Nephron (organoid): Measurements from ENCODE around the gene HS6ST3.

Experiments
- H3K27ac Mint-ChIP-seq, 3 experiments: 2 replicates each; pipeline ENCODE4 v1.8.0; 2020; ENCODE audit warnings: mixed read lengths in 3 of 3, mild to moderate bottlenecking in 2 of 3, moderate library complexity in 1 of 3
- H3K27me3 Mint-ChIP-seq: 2 replicates; pipeline ENCODE4 v1.8.0; 2021; ENCODE audit warnings: low read depth, mild to moderate bottlenecking, moderate library complexity, mixed read lengths
- H3K36me3 Mint-ChIP-seq: 2 replicates; pipeline ENCODE4 v1.8.0; 2020; ENCODE audit warnings: low read depth, mixed read lengths
- H3K4me1 Mint-ChIP-seq: 2 replicates; pipeline ENCODE4 v1.8.0; 2020; ENCODE audit warnings: mixed read lengths
- H3K4me3 Mint-ChIP-seq, 3 experiments: 2 replicates each; pipeline ENCODE4 v1.8.0; 2020; ENCODE audit warnings: mild to moderate bottlenecking in 3 of 3, mixed read lengths in 3 of 3, moderate library complexity in 2 of 3
- H3K9me3 Mint-ChIP-seq: 2 replicates; pipeline ENCODE4 v1.8.0; 2020; ENCODE audit warnings: mixed read lengths
- CTCF ChIP-seq, 3 experiments: fragments of 200-600 bp; sonication (generic); IDR thresholded peaks; one replicate each; pipeline ENCODE4 v1.5.0; 2021; ENCODE audit warnings: antibody characterized with exemption in 3 of 3; ENCODE audit not compliant: unreplicated experiment in 3 of 3

Gene HS6ST3

DNA sequence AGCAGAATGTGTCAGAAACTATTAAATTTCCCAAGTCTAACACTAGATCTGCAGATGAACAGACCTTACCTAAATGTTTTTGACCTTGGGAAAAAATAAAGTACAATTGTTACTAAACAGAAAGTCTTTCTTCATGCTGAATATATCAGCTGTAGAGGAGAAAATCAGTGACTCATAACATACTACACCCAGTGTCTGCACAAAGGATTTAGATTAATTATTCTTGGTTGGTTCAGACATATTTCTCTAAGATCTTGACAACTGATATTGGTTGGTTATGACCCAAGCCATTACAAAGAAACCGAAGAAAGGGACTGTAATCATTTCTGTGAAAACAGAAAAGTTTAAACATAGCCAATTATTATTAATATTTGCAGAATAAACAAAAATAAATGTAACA lies 225.1 kb downstream of the HS6ST3 start:
- Mint-ChIP-seq H3K4me1 (no peaks in the 10 kb centered on the region), H3K27ac (no peak overlapping the region), H3K36me3 (no peaks in the 10 kb centered on the region), H3K9me3 (peaks cover 7% of the 10 kb centered on the region), H3K4me3 (no peak overlapping the region), H3K27me3 (no peaks in the 10 kb centered on the region)
- TF ChIP-seq CTCF (IDR thresholded peaks at IDR 0.05; ENCODE audit: unreplicated experiment in 3 of 3): no peak

GRCh38 chr13:96338030-96338429 lies 248.1 kb downstream of the HS6ST3 start:
- H3K27ac Mint-ChIP-seq: no peak overlapping the region
- no peak overlapping the region for H3K4me3 Mint-ChIP-seq
- H3K9me3 Mint-ChIP-seq: peaks cover 4% of the 10 kb centered on the region
- no peaks in the 10 kb centered on the region for H3K36me3 Mint-ChIP-seq
- no peaks in the 10 kb centered on the region for H3K27me3 Mint-ChIP-seq
- TF ChIP-seq CTCF (IDR thresholded peaks at IDR 0.05; ENCODE audit: unreplicated experiment in 3 of 3): no peak
- no peaks in the 10 kb centered on the region for H3K4me1 Mint-ChIP-seq

- H3K4me3 Mint-ChIP-seq: no peak overlapping the region
These were observed 252.4 kb downstream of the HS6ST3 start for GRCh38 chr13:96342286-96342685.

GRCh38 chr13:96342852-96343465 lies 253.1 kb downstream of the HS6ST3 start:
- Mint-ChIP-seq H3K36me3 (no peaks in the 10 kb centered on the region), H3K9me3 (no peaks in the 10 kb centered on the region)

More at GRCh38 chr13:96342286-96342685, 252.4 kb downstream of the HS6ST3 start:
- TF ChIP-seq CTCF (IDR thresholded peaks at IDR 0.05; ENCODE audit: unreplicated experiment in 3 of 3): no peak
- Mint-ChIP-seq H3K27ac (no peak overlapping the region), H3K4me1 (no peaks in the 10 kb centered on the region), H3K27me3 (no peaks in the 10 kb centered on the region), H3K36me3 (no peaks in the 10 kb centered on the region), H3K9me3 (no peaks in the 10 kb centered on the region)

DNA sequence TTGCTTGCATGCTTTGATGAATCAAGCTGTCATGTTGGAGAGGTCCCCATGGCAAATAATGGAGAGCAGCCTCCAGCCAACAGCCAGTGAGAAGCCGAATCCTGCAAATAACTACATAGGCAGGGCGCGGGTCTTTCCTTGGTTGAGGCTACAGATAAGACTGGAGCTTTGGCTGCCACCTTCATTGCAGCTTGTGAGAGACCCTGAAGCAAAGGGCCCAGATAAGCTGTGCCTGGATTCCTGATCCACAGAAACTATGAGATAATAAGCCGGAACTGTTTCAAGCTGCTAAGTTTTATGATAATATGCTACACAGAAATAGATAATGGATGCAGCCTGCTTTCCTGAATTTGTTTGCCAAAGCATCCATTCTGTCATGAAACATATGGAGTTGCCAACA lies 257.0 kb downstream of the HS6ST3 start:
- Mint-ChIP-seq H3K4me3 (no peak overlapping the region), H3K4me1 (no peaks in the 10 kb centered on the region), H3K27ac (no peak overlapping the region), H3K36me3 (no peaks in the 10 kb centered on the region), H3K27me3 (no peaks in the 10 kb centered on the region), H3K9me3 (no peaks in the 10 kb centered on the region)
- no peak for TF ChIP-seq CTCF (IDR thresholded peaks at IDR 0.05; ENCODE audit: unreplicated experiment in 3 of 3)

More at GRCh38 chr13:96342852-96343465, 253.1 kb downstream of the HS6ST3 start:
- no peak overlapping the region for H3K4me3 Mint-ChIP-seq
- no peaks in the 10 kb centered on the region for H3K4me1 Mint-ChIP-seq
- no peaks in the 10 kb centered on the region for H3K27me3 Mint-ChIP-seq
- no peak for TF ChIP-seq CTCF (IDR thresholded peaks at IDR 0.05; ENCODE audit: unreplicated experiment in 3 of 3)
- no peak overlapping the region for H3K27ac Mint-ChIP-seq

GRCh38 chr13:96373597-96373996 lies 283.7 kb downstream of the HS6ST3 start:
- Mint-ChIP-seq H3K27ac (no peak overlapping the region), H3K4me1 (no peaks in the 10 kb centered on the region), H3K9me3 (no peaks in the 10 kb centered on the region), H3K4me3 (no peak overlapping the region), H3K36me3 (no peaks in the 10 kb centered on the region), H3K27me3 (no peaks in the 10 kb centered on the region)
- TF ChIP-seq CTCF (IDR thresholded peaks at IDR 0.05; ENCODE audit: unreplicated experiment in 3 of 3): no peak
